Breast epithelium (tissue), 3 donors: ENCODE measurements around the gene COPS4.

ENCODE experiments used
- CTCF ChIP-seq, 3 donors: fragments of 450-650 bp; IDR thresholded peaks; one replicate each; pipeline ENCODE4 v1.5.1; 2016 to 2017; ENCODE audit warnings: antibody characterized with exemption in 3 of 3, mild to moderate bottlenecking in 3 of 3, moderate library complexity in 3 of 3
- POLR2A ChIP-seq: fragments of 450-650 bp; IDR thresholded peaks from one replicate; pipeline ENCODE4 v1.6.1; 2016; ENCODE audit warnings: antibody characterized with exemption, mild to moderate bottlenecking, moderate library complexity
- POLR2AphosphoS5 ChIP-seq, 3 donors: sonication (generic); formaldehyde crosslinking; IDR thresholded peaks; one replicate each; pipeline ENCODE4 v1.6.1; 2017; ENCODE audit warnings: antibody characterized with exemption in 3 of 3

GRCh38 chr4:83071116-83071515 is 36.1 kb downstream of the COPS4 start:
- TF ChIP-seq CTCF (IDR thresholded peaks at IDR 0.05) = no peak
- TF ChIP-seq POLR2A = no peak
- TF ChIP-seq POLR2AphosphoS5 (IDR thresholded peaks at IDR 0.05) = no peak
